Putamen (tissue), 1 donor: ENCODE measurements around the gene TRDMT1.

Experiments
- DNase-seq: peaks from one replicate; pipeline ENCODE4 v3.0.0-alpha.2; 2016; ENCODE audit warnings: low spot score

TRDMT1 gene, protein sequence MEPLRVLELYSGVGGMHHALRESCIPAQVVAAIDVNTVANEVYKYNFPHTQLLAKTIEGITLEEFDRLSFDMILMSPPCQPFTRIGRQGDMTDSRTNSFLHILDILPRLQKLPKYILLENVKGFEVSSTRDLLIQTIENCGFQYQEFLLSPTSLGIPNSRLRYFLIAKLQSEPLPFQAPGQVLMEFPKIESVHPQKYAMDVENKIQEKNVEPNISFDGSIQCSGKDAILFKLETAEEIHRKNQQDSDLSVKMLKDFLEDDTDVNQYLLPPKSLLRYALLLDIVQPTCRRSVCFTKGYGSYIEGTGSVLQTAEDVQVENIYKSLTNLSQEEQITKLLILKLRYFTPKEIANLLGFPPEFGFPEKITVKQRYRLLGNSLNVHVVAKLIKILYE

DNA sequence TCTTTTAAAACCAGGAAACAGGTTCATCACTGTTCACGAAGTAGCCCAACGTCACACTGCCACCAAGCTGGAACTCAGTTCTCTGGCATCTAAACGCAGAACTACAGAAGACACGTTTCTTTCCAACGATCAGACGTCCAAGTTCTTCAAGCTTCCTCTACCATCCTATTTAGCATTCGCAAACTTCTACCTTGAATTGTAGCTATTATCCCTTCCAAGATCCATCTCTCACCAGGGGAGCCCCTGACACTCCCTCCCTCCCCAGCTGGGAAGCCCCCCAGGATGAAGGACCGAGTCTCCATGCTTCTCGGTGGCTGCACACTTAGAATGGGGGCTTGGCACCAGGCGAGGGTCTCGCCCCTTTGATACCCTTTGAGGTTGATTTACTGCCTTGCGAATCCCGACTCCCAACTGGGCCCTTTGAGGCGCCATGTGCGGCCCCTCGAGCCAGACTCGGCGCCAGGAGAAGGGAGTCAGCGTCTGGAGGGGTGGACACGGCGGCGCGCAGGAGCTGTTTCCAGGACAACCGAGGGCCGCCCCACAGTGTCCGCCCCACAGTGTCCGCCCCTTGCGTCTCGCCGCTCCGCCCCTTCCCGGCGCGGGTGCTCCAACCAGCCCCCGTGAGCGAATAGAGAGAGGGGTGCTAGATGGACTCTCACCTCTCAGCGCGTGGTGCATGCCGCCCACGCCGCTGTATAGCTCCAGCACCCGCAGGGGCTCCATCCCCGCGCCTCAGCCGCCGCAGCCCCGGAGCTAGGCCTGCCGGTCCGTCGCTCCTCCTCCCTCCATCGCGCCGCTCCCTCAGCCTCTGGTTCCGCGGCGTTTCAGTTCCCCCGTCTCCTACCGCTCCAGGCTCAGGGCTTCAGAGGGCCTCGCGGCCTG is at the start of gene TRDMT1:
TRDMT1 (minus strand) TSS at position 761 of the 882 bp plus-strand sequence; CDS start at position 723, 38 bp downstream.
- peak; percentile 86 for DNase-seq

DNA sequence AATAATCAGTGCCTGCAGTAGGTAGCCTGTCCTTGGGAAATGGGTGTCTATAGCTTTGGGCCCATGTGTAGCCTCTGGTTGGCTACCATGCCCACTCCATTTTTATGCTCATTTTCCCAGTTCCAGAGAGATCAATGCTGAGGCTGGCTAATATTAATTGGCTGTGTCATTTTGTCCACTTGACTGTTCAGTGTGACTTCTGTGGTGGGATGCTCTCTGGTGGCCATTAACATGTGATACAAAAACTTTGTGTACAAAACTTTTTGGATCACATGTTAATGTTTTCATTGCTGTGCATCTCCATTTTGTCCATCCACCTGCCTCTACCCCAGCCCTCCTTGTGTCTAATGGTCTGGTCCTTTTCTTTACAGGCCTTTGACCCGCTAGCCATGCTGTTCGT is 49.3 kb upstream of the TRDMT1 start:
- no peak for DNase-seq

- no peak for DNase-seq
Observed at GRCh38 chr10:17249820-17250219, 48.3 kb upstream of the TRDMT1 start.

GRCh38 chr10:17248964-17249363 is 47.5 kb upstream of the TRDMT1 start:
- DNase-seq, result no peak

- DNase-seq, result no peak
Observed at GRCh38 chr10:17247210-17247609, 45.7 kb upstream of the TRDMT1 start.

- no peak for DNase-seq
Observed at GRCh38 chr10:17244700-17245365, 43.4 kb upstream of the TRDMT1 start.

- no peak for DNase-seq
Observed at GRCh38 chr10:17241611-17242333, 40.3 kb upstream of the TRDMT1 start.

DNA sequence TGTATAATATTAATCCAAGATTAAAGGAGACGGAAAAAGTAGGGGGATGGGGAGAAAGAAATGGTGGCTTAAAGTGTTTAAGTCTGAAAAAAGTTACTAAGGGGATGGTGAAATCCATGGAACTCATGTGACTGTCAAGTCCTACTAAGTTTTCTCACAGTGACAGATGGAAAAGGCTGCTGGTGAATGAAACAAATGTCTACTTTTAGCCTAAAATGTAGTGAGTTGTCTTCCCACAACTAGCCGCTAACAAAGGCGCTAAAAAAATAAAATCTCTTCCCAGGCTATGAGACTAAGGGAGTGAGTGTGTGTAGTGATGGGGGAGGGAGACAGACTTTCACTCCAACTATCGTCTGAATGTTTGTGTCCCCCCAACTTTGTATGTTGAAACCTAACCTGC is 39.1 kb upstream of the TRDMT1 start:
- DNase-seq, result no peak

DNA sequence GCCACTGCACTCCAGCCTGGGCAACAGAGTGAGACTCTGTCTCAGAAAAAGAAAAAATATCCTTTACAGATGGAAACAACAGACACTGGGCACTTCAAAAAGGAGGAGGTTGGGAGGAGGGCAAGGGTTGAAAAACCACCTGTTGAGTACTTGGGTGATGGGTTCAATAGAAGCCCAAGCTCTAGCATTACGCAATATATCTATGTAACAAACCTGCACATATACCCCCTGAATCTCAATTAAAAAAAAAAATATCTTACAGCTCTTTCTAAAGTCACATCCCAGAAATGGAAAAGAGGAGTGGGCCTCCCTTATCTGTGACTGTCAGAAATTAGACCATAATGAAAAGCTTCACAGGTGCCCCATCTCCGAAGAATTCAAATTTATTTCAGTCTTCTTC is 38.6 kb upstream of the TRDMT1 start:
- DNase-seq, result no peak

GRCh38 chr10:17239345-17240085 is 38.0 kb upstream of the TRDMT1 start:
- DNase-seq, result no peak

DNA sequence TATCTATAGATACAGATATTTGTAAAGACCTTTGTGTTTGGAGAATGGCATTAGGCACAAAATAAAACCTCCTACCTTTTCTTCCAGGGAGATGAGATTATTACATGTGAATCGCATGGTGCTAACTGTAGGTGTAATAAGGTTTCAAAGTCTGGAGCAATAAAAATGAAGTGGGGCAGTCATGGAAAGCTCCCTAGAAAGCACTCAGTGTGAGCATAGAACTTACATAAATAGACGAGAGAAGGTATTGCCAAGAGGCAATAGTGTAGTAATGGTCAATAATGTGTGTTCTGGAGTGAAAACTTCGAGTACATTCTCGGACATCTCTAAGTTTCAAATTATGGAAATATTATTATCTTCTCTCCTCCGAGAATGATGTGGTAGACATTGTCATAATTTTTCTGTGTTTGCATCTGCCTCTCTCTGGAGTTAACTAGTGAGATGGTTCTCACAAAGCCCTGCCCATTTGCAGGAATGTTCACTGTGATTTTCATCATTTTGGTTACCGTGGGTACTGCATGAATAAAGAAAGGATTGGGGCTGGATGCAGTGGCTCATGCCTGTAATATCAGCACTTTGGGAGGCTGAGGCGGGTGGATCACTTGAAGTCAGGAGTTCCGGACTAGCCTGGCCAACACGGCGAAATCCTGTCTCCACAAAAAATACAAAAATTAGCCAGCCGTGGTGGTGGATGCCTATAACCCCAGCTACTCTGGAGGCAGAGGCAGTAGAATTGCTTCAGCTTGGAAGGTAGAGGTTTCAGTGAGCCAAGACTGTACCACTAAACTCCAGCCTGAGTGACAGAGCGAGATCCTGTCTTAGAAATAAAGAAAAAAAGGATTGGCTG is 37.2 kb upstream of the TRDMT1 start:
- no peak for DNase-seq

DNA sequence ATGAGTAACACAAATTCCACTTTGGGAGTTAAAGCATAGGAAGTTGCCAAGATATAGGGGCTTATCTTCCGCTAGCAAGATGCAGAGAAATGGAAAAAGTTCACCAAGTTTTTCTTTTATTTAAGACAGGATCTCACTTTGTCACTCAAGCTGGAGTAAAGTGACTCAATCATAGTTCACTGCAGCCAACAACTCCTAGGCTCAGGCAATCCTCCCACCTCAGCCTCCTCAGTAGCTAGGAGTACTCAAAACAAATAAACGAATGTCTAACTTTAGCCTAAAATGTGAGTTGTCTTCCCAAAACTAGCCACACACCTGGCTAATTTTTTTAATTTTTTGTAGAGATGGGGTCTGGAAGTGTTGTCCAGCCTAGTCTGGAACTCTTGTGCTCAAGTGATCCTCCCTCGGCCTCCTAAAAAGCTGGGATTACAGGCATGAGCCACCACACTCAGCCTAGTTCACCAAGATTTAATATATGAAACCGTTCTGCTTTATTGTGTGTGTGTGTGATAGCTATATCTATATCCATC is 36.5 kb upstream of the TRDMT1 start:
- DNase-seq, result no peak

DNA sequence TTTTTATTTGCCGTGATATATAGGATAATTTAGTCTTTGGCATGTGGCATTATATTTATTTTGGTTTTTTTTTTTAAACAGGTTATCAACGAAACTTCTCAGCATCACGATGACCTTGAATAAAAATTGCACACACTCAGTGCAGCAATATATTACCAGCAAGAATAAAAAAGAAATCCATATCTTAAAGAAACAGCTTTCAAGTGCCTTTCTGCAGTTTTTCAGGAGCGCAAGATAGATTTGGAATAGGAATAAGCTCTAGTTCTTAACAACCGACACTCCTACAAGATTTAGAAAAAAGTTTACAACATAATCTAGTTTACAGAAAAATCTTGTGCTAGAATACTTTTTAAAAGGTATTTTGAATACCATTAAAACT is 35.7 kb upstream of the TRDMT1 start:
- no peak for DNase-seq

- DNase-seq, result no peak
Observed at GRCh38 chr10:17236468-17237148, 35.1 kb upstream of the TRDMT1 start.

- no peak for DNase-seq
Observed at GRCh38 chr10:17235136-17235535, 33.7 kb upstream of the TRDMT1 start.

GRCh38 chr10:17234431-17234945 is 33.0 kb upstream of the TRDMT1 start:
- DNase-seq, result no peak

GRCh38 chr10:17233286-17233991 is 32.0 kb upstream of the TRDMT1 start:
- DNase-seq, result no peak

GRCh38 chr10:17232276-17232960 is 30.9 kb upstream of the TRDMT1 start:
- DNase-seq, result no peak
